ENCODE data around the gene CLHC1.

CLHC1 gene

DNA sequence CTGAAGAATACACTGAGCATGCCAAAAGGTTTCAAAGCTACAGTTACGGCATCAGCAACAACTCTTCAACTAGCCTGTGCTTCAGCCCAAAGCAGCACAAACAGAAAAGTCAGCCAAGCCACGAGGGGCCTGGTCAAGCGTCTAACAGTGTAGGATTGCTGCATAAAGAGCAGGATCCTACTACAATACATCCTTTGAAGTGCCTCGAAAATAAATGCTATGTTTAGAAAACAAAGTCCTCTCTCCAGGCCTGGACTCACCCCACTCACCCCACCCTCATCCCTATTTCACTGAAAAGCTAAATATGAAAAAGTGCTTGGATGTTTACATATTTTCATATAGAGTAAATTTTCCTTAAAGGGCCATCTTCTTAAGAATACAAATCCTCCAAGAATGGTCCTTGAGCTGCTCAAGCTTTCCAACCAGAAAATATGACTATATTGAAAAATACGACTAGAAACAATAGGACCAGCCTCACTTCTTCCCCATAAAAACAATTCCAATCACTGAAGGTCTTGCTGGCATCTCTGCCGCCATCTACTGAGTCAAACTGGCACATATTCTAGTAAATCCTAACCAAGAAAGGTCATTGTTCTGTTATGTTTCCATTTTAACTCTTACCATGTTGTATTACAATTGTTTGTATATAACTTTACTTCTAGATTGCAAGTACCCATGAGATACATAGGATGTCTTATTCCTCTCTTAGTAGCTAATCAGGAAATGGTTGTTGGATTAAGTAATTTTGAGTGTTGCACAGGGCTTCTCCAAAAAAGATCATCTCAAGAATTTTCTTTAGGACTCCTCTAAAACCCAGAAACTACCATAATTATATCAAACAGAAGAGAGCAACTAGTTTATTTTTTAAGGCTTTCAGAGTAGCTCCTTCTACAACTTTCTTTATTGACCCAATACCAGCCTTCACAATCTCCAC lies 63.6 kb downstream of the CLHC1 start:
- peak; percentile 31 for FAIRE-seq

DNA sequence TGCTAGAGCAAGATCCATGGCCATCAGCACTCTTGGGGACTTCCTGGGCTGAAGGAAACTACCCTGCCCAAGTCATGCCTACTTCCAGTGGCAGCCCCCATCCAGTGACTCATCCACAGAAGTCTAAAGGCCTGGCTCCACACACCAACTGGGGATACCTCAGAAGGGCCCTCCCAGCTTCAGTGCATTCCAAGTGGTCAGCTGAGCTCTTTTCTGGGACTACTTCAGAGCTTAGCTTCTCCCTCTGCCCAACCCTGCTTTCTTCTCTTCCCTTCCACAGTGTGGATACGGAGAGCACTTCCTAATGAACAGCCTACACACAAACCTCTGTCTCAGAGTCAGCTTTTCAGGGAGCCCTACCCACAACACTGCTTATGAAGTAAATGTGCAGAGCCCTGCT lies 66.5 kb downstream of the CLHC1 start:
- no peak for FAIRE-seq

DNA sequence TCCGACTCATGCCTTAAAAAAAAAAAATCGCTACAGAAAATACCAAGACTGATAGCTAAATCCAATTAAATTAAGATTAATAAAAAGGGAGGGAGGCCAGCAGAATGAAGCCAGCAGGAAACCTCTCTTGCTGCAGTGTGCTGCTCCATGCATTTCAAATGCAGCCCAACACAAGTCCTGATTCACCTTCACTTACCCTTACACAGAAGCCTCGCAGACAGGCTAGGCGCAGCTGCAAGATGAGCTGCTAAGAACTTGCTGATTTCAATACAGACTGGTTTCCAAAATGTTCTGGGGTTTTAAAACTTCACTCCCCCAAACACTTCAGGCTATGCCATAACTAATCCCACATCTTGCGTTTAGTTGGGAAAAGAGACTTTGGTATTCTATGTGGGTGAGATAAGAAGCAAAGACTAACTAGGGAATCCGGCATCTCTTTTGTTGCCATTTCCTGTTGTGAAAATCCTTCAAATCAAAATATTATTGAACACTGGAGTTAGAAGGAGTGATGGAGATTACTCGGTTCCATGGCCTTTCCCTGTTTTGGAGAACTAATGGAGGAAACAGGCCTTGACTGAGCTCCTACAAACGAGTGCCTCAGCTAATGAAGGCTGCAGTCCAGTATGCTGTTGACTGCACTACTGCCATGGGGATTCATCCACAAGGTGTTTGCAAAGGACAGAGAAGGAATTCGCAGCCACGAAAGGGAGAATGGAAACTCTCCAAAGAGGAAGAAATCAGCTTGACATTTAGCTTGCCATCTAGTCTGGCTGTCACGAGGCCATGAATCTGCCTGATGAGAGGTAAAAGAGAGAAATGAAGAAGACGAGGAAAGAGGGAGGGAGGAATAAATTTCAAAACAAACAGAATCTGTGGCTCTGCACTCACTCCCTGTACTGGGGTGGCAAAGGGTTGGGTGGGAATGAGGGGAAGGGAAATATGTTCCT lies 67.3 kb downstream of the CLHC1 start:
- no peak for FAIRE-seq

DNA sequence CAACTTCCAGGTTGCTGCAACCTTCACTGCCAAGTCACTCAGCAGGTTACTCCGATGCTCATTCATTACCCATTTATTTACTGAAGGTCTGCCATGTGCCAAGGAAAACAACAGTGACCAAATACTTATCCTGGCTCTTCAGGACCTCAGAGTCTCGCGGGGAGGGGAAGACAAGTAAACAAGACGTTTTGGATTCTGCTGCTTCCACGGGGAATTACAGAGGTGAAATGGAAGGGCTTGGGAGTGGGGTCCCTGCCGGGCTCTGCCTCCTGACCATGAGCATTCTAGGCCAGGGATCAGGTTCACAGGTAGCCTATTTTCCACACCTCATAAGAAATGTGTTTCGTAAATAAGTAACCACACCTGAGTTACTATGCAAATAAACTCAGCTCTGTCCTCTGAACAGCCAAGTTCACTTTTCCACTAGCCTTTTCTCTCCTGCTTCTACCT lies 68.1 kb downstream of the CLHC1 start:
- FAIRE-seq: no peak

DNA sequence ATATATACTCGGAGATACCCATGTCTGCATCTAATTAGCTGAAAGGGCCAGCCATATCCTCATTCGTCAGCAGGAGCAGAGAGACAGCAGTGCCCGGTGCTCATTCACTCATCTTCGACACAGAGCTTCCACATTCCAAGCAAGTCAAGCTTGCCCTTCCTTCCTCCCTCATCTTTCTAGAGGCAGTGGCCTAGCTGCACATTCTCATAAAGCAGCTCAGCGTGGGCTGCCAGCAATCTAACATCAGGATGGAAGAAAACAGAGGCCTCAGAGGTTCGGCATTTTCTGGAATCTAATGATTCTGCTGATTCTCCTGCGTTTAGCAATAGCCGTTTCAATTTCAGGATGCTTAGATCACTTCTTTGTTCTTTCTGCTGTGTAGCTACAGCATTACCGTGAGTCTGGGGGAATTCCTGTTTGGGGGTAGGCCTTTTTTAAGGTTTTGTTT lies 68.8 kb downstream of the CLHC1 start:
- FAIRE-seq: no peak

DNA sequence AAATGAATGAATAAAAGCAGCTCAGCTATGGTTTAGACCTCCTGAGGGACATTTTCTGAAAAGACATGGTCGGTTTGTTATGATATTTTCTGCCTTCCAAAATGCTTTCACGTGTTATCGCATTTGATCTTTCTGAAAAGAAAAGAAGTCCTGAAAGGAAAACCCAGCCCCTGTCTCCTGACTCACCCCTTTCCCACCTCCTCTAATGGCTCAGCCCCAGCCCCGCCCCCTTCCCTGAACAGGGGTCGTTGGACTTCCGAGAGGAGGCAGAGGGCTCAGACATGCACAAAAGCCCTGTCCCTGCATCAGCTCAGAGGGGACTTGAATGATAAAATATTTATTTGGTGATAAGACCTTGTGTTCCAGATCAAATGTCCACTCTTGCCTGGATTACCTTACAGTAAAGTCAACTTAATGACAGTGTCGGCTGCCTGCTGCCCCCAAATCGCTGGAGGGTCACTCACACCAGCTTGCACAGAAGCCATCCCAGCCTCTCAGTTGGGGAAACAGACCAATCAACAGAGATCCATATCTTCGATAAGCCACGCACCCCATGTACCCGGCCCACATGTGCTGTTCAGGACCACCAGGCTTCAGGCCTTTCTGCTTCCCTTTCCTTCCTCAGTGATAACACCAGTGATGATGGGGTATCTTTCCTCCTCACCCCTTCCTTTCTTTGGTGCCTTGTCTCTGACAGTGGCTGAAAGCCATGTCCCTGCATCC lies 69.6 kb downstream of the CLHC1 start:
- FAIRE-seq: no peak

DNA sequence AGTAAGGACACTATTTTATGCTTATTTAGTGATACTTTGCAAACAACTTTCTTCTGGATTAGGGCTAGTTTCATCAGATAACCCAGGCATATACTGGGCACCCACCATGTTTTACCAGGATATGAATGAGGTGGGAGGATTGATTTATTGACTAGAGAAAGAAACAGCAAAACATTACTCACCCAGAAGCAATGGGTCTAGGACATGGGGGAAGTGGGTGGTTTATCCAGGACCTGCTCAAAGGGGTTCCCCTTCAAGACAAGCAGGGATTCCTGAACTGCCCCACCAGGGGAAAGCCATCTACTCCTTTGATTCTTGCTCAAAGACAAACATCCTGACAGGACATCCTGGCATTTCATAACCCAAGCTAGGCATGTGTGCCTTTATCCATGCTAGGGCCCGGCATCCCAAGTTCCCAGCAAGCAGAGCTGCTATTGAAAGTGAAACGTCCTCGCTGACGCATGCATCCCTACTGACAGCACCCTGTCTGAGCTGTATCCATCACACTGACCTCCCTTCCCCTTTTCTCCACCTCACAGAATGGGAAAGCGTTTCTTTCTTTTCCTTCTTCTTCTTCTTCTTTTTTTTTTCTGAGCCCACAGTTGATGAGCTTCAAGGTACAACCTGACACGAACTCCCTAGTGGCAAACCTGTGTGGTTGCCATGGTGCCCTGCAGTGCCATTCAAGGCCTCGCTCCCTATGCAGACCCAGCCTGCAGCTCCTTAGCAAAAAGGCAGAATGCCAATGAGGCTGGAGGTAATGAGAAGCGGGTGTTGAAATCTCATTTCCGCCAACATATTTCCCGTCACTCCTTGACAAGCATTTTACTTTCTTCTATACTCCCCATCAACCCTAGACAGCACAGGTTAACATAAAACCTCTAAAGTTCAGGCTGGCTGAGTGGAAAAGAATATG lies 70.5 kb downstream of the CLHC1 start:
- FAIRE-seq: no peak

DNA sequence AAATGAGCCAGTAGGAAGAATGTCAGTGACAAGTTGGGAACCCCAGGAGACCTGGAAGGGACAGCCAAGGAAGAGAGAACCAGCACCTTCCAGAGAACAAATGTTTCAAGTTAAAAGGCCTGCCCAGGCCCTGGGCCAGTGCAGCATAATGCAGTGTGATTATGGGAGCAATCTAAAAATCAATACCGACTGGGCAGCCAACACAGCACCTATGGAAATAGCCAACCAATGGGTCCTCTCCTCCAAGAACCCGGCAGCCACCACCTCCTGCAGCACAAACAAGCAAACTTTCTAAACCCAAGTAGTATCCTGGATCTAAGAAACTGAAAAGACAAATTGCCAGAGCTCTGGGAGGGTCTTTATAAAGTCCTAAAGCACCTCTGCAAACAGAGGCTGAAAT lies 71.7 kb downstream of the CLHC1 start:
- no peak for FAIRE-seq

DNA sequence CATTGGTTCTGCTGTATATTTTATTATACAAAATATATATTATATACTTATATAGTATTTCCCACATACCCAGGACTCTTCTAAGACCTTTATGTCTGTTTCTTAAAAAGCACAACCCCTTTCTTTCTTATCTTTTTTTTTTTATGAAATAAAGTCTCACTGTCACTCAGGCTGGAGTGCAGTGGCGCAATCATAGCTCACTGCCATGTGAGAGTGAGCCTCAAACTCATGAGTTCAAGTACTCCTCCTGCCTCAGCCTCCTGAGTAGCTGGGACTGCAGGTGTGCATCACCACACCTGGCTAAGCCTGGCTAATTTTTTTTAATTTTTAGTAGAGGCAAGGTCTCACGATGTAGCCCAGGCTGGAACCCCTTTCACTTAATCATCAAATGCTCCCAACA lies 72.3 kb downstream of the CLHC1 start:
- FAIRE-seq: no peak

DNA sequence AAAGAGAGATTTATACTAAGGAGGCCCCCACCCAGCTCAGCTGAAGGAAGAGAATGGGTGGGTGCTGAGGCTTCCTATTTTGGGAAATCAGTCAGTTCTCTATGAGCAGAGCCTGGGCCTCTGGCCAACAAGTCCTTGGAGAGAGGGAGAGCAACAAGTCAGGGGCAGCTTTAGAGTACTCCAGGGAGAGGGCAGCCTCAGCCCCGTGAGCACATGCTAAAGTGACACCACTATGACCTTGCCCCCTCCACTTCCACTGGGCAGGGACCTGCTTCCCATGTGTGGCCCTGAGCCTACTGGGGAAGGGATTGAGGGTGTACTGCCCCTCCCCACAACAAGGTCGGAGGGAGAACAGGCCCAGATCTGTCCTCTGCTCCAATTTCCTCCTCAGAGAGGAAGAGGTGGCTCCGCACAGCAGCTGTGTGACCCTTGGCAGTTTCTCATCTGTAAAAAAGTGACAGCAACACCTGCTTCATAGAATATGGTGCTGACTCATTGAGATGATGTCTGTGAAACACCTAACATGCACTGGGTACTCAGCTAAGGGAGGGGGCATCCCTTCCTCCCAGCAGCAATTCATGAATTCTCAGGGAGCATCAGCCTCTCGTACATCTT lies 72.9 kb downstream of the CLHC1 start:
- no peak for FAIRE-seq

DNA sequence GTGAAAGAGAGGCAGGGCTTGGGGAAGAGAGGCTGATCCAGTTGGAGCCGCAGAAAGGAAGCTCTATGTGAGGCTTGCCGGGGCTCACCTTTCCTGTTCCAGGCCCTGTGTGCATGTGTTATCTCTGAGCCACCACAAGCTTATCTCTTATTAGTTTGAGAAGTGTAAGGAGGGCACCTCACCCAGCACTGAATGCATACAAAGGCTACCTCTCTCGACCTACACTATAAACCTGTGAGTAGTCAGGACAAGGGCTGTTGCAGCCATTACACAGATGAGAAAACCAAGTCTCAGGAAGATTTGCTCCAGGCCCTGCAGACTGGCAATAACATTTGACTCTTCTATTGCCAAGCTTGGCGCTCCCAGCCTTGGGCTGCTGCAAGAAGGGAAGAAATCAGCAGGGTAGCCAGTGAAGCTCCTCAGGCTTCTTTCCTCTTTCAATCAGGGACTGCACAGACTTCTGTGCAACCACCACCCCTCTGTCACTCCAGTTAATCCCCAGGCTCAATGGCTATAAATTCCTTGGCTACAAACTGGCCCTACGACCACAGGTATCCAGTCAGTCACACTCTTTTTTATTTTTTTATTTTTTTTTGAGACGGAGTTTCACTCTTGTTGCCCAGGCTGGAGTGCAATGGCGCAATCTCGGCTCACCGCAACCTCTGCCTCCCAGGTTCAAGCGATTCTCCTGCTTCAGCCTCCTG lies 73.8 kb downstream of the CLHC1 start:
- no peak for FAIRE-seq

DNA sequence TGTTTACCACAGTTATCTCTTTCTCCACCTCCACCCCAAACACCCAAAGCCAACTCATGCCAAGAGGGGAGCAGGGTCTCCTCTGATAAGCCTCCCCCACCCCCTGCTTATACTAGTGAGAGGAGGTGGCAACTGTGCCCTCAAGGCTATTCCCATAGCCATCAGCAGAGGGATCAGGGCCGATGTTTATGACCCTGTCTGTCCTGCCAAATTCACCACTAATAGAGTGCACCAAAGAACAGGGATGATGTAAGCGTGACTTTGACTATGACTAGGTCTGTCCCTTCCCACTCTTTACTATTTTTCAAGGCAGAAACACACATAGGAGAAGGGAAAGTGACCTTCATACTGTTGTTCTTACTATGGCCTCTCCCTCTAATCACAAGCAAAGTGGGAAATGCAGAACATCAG lies 74.6 kb downstream of the CLHC1 start:
- FAIRE-seq: no peak

DNA sequence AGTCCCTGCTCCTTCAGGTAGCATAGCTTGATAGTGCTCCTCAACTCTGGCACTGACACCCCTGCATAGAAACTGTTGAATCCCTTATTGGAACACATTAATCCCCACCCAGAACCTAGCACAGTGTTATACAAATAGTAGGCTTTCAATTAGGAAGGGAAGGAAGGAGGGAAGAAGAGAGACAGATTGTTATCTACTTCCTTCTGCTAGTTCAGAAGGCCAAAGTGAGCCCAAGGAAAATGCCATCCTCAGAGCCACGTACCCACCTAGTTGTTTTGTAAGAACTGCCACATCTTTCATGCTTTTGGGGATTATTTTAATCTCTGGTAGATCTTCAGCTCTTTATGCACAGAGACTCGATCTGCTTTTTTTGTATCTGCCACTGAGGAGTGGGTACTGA lies 75.1 kb downstream of the CLHC1 start:
- no peak for FAIRE-seq

DNA sequence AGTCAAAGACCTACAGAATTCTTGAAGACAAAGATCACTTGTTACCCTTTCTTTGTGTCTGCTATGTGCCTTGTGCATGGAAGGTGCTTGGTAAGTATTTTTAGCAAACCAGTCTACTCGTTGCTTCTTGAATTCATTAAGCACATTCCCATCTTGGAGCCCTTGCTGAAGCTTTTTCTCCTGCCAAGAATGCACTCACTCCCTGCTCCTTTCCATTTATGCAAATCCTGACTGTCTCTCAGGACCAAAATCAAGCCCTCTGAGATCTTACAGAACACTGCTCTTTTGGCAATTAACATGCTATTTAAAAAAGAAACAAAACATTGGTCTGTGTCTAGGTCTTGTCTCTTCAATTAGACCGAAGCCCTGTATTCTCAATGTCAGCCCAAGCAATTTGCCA lies 75.8 kb downstream of the CLHC1 start:
- no peak for FAIRE-seq

DNA sequence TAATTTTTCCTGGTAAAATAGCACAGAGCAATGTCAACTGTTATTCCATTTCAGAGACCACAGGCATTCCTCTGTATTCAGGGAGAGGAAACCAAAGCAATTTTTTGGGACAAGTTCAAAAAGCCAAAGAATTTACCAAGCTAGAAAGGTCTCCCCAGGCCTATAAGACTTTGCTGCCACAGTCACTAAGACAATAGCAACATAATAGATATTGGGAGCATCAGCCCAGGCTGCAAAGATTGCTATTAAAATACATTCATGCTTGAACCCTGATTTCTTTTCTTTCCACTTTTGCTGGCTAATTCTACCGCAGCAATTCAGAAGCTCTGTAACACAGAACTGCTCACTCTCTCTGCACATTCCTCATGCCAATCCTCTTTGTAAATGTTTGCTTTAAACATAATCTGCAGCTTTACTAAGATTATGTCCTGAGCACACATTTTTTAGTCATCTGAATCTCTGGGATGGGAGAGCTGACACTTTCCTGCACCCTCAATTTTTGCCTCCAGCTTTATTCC lies 76.3 kb downstream of the CLHC1 start:
- no peak for FAIRE-seq

DNA sequence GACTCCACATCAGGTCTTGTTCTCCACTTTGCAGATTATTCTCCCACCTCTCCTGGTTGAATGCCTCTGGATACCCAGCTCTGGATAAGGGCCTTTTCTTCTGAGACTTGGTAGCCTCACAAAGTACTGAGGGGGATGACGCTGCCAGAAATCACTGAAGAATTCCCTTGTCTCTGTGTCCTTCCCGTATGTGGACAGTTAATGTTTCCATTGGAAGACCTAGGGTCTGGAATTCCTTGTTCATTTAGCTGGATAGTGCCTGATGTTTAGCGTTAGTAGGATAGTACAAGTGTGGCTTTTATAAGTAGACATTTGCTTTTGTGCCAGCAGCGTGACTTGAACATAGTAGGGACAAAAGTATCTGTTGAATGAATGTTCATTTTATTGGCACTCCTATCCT lies 76.9 kb downstream of the CLHC1 start:
- no peak for FAIRE-seq

DNA sequence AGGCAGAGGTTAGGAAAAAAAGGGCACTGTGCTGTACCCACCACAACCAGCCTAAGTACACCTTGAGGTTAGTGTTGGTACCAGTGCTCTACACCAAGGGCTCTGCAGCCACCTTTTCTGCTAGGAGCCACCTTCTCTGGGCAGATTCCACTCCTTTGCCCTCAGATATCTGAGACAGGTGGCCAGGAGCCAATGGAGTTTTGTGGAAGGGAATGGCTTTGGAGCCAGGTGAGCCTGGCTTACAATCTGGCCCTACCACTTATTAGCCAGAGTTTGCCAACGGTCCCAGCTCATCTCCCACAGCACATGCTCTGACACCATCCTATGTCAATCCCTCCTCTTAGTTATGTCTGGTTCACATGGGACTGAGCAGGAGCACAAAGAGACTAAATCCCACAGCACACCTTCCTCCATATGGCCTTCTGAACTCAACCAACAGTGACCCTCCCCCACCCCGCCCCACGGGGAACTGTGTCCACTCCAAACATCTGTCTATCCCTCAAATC lies 77.5 kb downstream of the CLHC1 start:
- FAIRE-seq: no peak

DNA sequence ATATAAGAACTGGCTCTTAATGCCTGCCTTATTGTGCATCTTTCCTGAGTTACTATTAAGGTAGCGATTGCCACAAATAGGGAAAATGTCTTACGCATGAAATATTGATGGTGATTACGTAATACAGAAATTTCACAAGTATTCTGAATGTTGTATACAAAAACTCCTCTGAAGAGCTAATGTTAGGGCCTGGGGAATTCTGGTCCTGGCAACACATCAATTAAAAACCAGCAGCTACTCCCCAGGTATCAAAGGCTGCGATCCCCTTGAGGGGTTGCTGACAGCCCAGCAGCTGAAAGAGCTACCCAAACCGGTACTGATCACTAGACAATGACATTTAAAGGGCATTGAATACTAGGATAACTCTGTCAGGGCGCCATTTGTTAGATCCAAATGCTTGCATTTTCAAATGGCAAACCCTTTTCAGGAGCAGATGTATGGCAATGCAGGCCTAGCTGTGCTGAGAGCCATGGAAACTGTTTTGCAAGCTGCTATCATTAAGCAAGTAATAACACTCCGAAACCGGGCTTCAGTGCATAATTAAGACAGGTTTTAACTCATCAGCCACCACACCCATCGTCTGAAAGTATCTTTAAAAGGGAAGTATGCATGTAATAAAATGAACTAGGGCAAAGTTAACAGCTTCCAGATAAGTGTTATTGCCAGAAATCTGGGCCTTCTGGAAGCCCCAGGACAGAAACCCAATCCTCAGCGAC lies 78.4 kb downstream of the CLHC1 start:
- FAIRE-seq: no peak

Measured in colon (tissue), 2 donors.